ENCODE data around the gene RPL27. TPM values are rescaled to one million over a fixed set of nuclear protein-coding genes. Genes with fewer than 3 reads are reported as not detected.

RPL27 gene
- total and polyA plus RNA-seq, 2 of the 13 experiments (the other 11 are each of a cell fraction or from before 2014, with no cell fraction given): 1,585 to 5,840 TPM

GRCh38 chr17:43021741-43022512 is 23.7 kb downstream of the RPL27 start, which contains the start of gene VAT1 (continued):
- peak; percentile 97; the same call in 1 of the 2 replicates for TF ChIP-seq MTERF4 (CRISPR knock-in tag; IDR thresholded peaks at IDR 0.05)
- TF ChIP-seq, protein P1, sequence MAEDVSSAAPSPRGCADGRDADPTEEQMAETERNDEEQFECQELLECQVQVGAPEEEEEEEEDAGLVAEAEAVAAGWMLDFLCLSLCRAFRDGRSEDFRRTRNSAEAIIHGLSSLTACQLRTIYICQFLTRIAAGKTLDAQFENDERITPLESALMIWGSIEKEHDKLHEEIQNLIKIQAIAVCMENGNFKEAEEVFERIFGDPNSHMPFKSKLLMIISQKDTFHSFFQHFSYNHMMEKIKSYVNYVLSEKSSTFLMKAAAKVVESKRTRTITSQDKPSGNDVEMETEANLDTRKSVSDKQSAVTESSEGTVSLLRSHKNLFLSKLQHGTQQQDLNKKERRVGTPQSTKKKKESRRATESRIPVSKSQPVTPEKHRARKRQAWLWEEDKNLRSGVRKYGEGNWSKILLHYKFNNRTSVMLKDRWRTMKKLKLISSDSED (CRISPR knock-in tag; IDR thresholded peaks at IDR 0.05): no peak
- peak; percentile 94 for TF ChIP-seq HOXA9 (CRISPR knock-in tag; IDR thresholded peaks at IDR 0.05; ENCODE audit: borderline replicate concordance)
- TF ChIP-seq ZNF367 (CRISPR knock-in tag; IDR thresholded peaks at IDR 0.05; ENCODE audit: borderline replicate concordance): peak; percentile 82; the same call in 1 of the 2 replicates
- TF ChIP-seq ZMYM3 (CRISPR knock-in tag; IDR thresholded peaks at IDR 0.05): peak; percentile 95; the same call in 1 of the 2 replicates
- no peak for TF ChIP-seq CENPT (CRISPR knock-in tag; IDR thresholded peaks at IDR 0.05; ENCODE audit: low read depth)
- TF ChIP-seq CREBL2 (CRISPR knock-in tag; IDR thresholded peaks at IDR 0.05; ENCODE audit: borderline replicate concordance): 0 out of 2 replicates have a peak, but pooled peaks have one; percentile 70
- TF ChIP-seq CBX5 (CRISPR knock-in tag; IDR thresholded peaks at IDR 0.05; ENCODE audit: borderline replicate concordance): no peak
- TF ChIP-seq ZNF672 (CRISPR knock-in tag; IDR thresholded peaks at IDR 0.05): no peak
- 0 out of 2 replicates have a peak, but pooled peaks have one; percentile 34 for TF ChIP-seq ZNF264 (CRISPR knock-in tag; IDR thresholded peaks at IDR 0.05)
- no peak for TF ChIP-seq ZNF567 (CRISPR knock-in tag; IDR thresholded peaks at IDR 0.05; ENCODE audit: borderline replicate concordance)
- TF ChIP-seq TEAD2 (CRISPR knock-in tag; IDR thresholded peaks at IDR 0.05): peak; percentile 20; the same call in 1 of the 2 replicates
- TF ChIP-seq TEAD3 (CRISPR knock-in tag; optimal IDR thresholded peaks at IDR 0.05; ENCODE audit: borderline replicate concordance): no peak
- peak; percentile 93; the same call in 1 of the 2 replicates for TF ChIP-seq SIN3A (IDR thresholded peaks at IDR 0.05; ENCODE audit: borderline replicate concordance, low read depth, low read length)
- TF ChIP-seq, protein P2, sequence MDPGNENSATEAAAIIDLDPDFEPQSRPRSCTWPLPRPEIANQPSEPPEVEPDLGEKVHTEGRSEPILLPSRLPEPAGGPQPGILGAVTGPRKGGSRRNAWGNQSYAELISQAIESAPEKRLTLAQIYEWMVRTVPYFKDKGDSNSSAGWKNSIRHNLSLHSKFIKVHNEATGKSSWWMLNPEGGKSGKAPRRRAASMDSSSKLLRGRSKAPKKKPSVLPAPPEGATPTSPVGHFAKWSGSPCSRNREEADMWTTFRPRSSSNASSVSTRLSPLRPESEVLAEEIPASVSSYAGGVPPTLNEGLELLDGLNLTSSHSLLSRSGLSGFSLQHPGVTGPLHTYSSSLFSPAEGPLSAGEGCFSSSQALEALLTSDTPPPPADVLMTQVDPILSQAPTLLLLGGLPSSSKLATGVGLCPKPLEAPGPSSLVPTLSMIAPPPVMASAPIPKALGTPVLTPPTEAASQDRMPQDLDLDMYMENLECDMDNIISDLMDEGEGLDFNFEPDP (CRISPR knock-in tag; conservative IDR thresholded peaks at IDR 0.05): peak; percentile 98; the same call in 1 of the 2 replicates
- TF ChIP-seq, protein P3, sequence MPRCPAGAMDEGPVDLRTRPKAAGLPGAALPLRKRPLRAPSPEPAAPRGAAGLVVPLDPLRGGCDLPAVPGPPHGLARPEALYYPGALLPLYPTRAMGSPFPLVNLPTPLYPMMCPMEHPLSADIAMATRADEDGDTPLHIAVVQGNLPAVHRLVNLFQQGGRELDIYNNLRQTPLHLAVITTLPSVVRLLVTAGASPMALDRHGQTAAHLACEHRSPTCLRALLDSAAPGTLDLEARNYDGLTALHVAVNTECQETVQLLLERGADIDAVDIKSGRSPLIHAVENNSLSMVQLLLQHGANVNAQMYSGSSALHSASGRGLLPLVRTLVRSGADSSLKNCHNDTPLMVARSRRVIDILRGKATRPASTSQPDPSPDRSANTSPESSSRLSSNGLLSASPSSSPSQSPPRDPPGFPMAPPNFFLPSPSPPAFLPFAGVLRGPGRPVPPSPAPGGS (CRISPR knock-in tag; IDR thresholded peaks at IDR 0.05): peak; percentile 74
- no peak for TF ChIP-seq ZKSCAN5 (CRISPR knock-in tag; IDR thresholded peaks at IDR 0.05)
- TF ChIP-seq CAMTA2 (CRISPR knock-in tag; IDR thresholded peaks at IDR 0.05; ENCODE audit: borderline replicate concordance): no peak; the same call in 1 of the 2 replicates
- no peak for TF ChIP-seq CENPX (CRISPR knock-in tag; IDR thresholded peaks at IDR 0.05)

All from HepG2 (cell line).